GM12878 (cell line): ENCODE measurements around the gene ADAM10. TPM values are rescaled to one million over a fixed set of nuclear protein-coding genes. Genes with fewer than 3 reads are reported as not detected.
A peak's percentile ranks its signal among the peaks of the same experiment; 100 is the strongest.

ENCODE experiments used
- BHLHE40 ChIP-seq, 2 experiments: fragments of 450-650 bp in 1 of 2; IDR thresholded peaks; 2 replicates each; pipeline ENCODE4 v1.6.1; 2011 to 2017; ENCODE audit warnings: low read depth in 2 of 2, borderline replicate concordance in 1 of 2, improper control_type of control experiment in 1 of 2, low read length in 1 of 2, mild to moderate bottlenecking in 1 of 2
- BMI1 ChIP-seq: fragments of 450-650 bp; IDR thresholded peaks from 2 replicates; pipeline ENCODE4 v1.6.1; 2016; ENCODE audit warnings: mild to moderate bottlenecking, moderate library complexity, borderline replicate concordance
- DPF2 ChIP-seq: fragments of 450-650 bp; IDR thresholded peaks from 2 replicates; pipeline ENCODE4 v1.6.1; 2017; ENCODE audit warnings: mild to moderate bottlenecking
- IKZF1 ChIP-seq: fragments of 450-650 bp; conservative IDR thresholded peaks from 2 replicates; pipeline ENCODE4 v1.6.1; 2017; ENCODE audit warnings: antibody characterized with exemption, mild to moderate bottlenecking
- MEF2A ChIP-seq: IDR thresholded peaks from 2 replicates; pipeline ENCODE4 v1.6.1; 2011; ENCODE audit warnings: low read depth, mild to moderate bottlenecking, low read length, moderate library complexity; ENCODE audit not compliant: insufficient read depth
- MTA2 ChIP-seq: fragments of 450-650 bp; IDR thresholded peaks from 2 replicates; pipeline ENCODE4 v1.6.1; 2016; ENCODE audit warnings: low read depth, mild to moderate bottlenecking, moderate library complexity
- MYB ChIP-seq: fragments of 150-350 bp; IDR thresholded peaks from 2 replicates; pipeline ENCODE4 v1.6.1; 2014; ENCODE audit warnings: mild to moderate bottlenecking, low read depth, low read length, borderline replicate concordance
- RAD51 ChIP-seq: fragments of 450-650 bp; IDR thresholded peaks from 2 replicates; pipeline ENCODE4 v1.6.1; 2016; ENCODE audit warnings: moderate library complexity, mild to moderate bottlenecking, inconsistent platforms
- SMARCA5 ChIP-seq: fragments of 450-650 bp; IDR thresholded peaks from 2 replicates; pipeline ENCODE4 v1.6.1; 2017; ENCODE audit warnings: mild to moderate bottlenecking
- polyA plus RNA-seq, 11 experiments: library from polyadenylated mRNA; depleted of rRNA in 4 of 11; unstranded in 6 of 11; stranded (reverse) in 5 of 11; fragments of >200 nt; fragmentation: Nextera tagmentation in 4 of 11; fragmentation: Illumina TruSeq in 1 of 11; extraction: Ambion mirVana in 4 of 11; extraction: Trizol in 1 of 11; gene quantifications; 1 replicate in 1 of 11; 2 replicates in 10 of 11; pipeline versions ENCODE4 v1.2.1 to v1.2.3, GENCODE V29; 2011 to 2016; ENCODE audit warnings: inconsistent platforms in 2 of 11, missing spikeins in 2 of 11, low read depth in 1 of 11
- total RNA-seq, 4 experiments: library from RNA; depleted of rRNA in 3 of 4; stranded (reverse); fragments of >200 nt in 3 of 4; fragmentation: Illumina TruSeq in 1 of 4; extraction: Trizol in 1 of 4; gene quantifications; 2 replicates each; pipeline versions ENCODE4 v1.2.1 to v1.2.3, GENCODE V29; 2013 to 2021
- TF ChIP-seq, protein P1 (sequence below): fragments of 450-650 bp; formaldehyde crosslinking; IDR thresholded peaks from 2 replicates; pipeline ENCODE4 v1.4.0; 2022; ENCODE audit warnings: mild to moderate bottlenecking, moderate library complexity
- TF ChIP-seq, protein P2 (sequence below): fragments of 450-650 bp; conservative IDR thresholded peaks from 2 replicates; pipeline ENCODE4 v1.6.1; 2017; ENCODE audit warnings: mild to moderate bottlenecking, moderate library complexity
- TF ChIP-seq, protein P3 (sequence below): IDR thresholded peaks from 2 replicates; pipeline ENCODE4 v1.6.1; 2012; ENCODE audit warnings: low read length, inconsistent platforms

Gene ADAM10
- total and polyA plus RNA-seq, 10 of the 15 experiments (the other 5 are each of a cell fraction or from before 2014, with no cell fraction given), result 10.0 to 88.9 (median 51.7) TPM

GRCh38 chr15:58551084-58551763 is 198.3 kb downstream of the ADAM10 start (continued):
- TF ChIP-seq, protein P1, sequence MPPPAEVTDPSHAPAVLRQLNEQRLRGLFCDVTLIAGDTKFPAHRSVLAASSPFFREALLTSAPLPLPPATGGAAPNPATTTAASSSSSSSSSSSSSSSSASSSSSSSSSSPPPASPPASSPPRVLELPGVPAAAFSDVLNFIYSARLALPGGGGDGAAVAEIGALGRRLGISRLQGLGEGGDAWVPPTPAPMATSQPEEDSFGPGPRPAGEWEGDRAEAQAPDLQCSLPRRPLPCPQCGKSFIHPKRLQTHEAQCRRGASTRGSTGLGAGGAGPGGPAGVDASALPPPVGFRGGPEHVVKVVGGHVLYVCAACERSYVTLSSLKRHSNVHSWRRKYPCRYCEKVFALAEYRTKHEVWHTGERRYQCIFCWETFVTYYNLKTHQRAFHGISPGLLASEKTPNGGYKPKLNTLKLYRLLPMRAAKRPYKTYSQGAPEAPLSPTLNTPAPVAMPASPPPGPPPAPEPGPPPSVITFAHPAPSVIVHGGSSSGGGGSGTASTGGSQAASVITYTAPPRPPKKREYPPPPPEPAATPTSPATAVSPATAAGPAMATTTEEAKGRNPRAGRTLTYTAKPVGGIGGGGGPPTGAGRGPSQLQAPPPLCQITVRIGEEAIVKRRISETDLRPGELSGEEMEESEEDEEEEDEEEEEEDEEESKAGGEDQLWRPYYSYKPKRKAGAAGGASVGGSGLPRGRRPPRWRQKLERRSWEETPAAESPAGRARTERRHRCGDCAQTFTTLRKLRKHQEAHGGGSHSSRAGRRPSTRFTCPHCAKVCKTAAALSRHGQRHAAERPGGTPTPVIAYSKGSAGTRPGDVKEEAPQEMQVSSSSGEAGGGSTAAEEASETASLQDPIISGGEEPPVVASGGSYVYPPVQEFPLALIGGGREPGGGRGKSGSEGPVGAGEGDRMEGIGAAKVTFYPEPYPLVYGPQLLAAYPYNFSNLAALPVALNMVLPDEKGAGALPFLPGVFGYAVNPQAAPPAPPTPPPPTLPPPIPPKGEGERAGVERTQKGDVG (CRISPR knock-in tag), result no peak
- TF ChIP-seq MEF2A, result no peak
- no peak for TF ChIP-seq BMI1
- TF ChIP-seq, protein P2, sequence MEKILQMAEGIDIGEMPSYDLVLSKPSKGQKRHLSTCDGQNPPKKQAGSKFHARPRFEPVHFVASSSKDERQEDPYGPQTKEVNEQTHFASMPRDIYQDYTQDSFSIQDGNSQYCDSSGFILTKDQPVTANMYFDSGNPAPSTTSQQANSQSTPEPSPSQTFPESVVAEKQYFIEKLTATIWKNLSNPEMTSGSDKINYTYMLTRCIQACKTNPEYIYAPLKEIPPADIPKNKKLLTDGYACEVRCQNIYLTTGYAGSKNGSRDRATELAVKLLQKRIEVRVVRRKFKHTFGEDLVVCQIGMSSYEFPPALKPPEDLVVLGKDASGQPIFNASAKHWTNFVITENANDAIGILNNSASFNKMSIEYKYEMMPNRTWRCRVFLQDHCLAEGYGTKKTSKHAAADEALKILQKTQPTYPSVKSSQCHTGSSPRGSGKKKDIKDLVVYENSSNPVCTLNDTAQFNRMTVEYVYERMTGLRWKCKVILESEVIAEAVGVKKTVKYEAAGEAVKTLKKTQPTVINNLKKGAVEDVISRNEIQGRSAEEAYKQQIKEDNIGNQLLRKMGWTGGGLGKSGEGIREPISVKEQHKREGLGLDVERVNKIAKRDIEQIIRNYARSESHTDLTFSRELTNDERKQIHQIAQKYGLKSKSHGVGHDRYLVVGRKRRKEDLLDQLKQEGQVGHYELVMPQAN, result no peak
- TF ChIP-seq RAD51, result no peak
- peak in 1 of 2 experiments; percentile 33; a peak in 1 of 4 replicates for TF ChIP-seq BHLHE40 (IDR thresholded peaks at IDR 0.05; ENCODE audit: borderline replicate concordance in 1 of 2, low read depth in 2 of 2, low read length in 1 of 2)
- TF ChIP-seq MYB, result no peak
- TF ChIP-seq IKZF1, result peak; percentile 56; the same call in 1 of the 2 replicates
- TF ChIP-seq DPF2, result peak; percentile 46; the same call in 1 of the 2 replicates
- TF ChIP-seq SMARCA5, result no peak
- TF ChIP-seq MTA2, result no peak
- TF ChIP-seq, protein P3, sequence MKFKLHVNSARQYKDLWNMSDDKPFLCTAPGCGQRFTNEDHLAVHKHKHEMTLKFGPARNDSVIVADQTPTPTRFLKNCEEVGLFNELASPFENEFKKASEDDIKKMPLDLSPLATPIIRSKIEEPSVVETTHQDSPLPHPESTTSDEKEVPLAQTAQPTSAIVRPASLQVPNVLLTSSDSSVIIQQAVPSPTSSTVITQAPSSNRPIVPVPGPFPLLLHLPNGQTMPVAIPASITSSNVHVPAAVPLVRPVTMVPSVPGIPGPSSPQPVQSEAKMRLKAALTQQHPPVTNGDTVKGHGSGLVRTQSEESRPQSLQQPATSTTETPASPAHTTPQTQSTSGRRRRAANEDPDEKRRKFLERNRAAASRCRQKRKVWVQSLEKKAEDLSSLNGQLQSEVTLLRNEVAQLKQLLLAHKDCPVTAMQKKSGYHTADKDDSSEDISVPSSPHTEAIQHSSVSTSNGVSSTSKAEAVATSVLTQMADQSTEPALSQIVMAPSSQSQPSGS, result no peak
- TF ChIP-seq, all 136 proteins: peak for 7
